HG03571 (cell line): ENCODE data around the gene FLT3.
"Not testable (repeated sequence)": the region's sequence is repeated elsewhere in the genome, so short reads cannot be mapped to it uniquely, and the experiment has no call there.

Experiments used
- ATAC-seq: cut with Tn5 transposase; IDR thresholded peaks from one replicate; pipeline ENCODE4 v1.9.1; 2021; ENCODE audit not compliant: unreplicated experiment

The FLT3 gene

DNA sequence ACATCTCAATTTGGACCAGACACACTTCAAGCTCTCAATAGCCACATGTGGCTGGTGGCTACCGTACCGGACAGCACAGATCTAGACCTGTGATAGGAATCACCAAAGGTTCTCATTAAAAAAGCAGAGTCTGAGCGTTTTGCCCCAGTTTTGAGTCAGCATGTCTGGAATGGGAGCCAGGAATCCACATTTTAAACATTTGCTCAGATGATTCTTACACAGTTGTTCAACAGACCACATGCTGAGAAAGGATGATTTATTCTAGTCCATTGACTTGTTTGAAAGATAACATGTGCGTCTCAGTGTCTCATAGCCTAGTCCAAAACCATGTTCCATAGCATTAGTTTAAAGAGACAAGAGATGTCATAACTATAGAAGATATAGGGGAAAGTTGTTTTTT lies 53.4 kb downstream of the FLT3 start:
- no peak for ATAC-seq

DNA sequence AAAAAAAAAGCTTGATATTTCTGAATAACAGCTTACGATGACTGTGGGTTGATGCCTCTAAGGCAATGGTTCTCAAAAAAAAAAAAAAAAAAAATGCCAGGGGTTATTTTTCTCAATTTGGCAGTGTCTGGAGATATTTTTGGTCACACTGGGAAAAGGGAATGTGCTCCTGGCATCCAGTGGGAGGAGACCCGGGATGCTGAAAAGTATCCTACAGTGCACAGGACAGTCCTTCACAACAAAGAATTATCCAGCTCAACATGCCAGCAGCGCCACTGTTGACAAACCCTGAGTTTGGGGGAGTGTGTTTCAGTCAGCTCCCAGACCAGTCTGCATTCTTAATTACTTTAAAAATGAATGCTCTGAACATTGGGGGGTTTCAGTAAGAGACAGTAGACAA lies 54.5 kb downstream of the FLT3 start:
- no peak for ATAC-seq

DNA sequence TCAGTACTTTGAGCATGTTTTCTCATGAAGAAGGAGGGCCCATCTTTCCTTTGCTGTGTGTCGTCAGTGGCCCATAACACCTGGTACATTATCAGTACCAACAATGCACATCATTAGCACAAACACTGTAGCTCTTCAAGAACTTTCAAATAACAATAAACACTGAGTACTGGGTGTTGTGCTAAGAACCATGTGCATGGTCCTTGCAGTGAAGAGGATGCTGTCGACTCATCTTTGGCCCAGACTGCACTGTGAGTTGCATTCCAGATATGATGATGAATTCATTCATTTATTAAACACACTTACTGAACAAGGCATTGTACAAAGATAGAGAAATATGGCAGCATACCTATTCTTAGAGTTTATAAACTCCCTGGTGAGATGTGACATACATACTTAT lies 55.8 kb downstream of the FLT3 start:
- no peak for ATAC-seq

DNA sequence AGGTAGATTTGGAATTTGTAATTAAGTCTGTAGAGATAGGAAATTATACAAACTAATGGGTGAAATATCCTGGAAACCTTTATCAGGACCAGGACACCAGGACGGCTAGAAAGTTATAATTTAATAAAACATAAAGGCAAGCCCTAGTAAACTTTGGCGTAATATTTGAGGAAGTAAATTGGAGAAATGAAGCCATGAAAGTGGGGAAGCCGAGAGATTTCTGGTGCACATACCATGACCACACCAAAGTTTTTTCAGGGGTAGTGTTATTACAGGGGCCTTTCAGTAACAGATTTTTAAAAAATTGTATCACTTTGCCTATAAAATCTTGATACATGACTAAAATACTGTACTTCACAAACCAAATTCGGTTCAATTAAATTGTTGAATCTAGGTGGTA lies 57.2 kb downstream of the FLT3 start:
- ATAC-seq, result no peak

DNA sequence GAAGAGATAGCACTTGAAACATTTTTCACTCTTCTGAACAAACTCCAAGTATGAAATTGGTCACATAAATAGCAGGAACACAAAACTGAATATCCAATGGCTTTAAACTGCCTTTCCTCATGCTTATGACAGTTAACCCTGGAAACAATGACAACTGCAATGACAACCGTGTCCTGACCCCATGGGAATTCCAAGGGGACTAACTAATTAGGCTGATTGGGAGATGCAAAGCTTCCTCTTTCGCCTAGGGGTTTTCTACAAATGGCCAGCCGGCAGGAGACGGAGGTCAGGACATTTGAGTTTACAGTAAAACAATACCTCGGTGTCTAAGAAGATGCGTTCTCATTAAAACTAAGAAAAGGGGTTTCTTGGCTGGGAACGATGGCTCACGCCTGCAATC lies 58.9 kb downstream of the FLT3 start:
- ATAC-seq, result no peak

DNA sequence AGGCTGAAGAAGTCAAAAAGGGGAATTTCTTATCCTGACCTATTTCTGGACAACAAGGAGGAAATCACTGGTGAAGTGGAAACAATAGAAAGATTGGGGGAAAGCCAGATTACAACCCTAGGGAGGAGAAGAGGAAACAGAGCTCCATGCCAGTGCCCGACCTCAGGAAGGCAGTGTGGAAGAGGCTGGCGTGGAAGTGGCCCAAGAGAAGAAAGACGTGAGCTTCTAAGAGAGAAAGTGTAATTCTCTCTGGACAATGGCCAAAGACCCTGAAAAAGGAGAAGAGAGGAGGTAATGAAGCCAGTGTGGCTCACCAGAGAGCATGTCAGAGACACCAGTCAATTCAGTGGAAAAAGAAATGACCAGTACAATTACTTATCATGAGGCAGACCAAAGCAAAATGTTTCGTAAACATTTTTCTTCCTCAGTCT lies 59.3 kb downstream of the FLT3 start:
- no peak for ATAC-seq

DNA sequence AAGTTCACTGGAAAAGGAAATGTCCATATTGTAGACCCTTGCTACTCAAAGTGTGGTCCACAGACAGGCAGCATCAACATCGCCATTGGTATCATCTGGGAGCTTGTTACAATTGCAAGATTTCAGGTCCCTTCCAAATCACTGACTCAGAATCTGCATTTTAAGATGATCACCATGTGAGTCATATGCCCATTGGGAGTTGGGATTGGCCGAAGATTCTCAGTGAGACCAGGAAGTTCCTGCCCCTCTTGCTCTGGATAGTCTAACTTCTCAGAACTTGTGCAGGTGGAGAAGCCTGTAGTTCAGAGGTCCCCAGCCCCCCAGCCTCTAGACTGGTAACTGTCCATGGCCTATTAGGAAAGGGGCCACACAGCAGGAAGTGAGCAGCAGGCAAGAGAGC lies 63.0 kb downstream of the FLT3 start:
- no peak for ATAC-seq

DNA sequence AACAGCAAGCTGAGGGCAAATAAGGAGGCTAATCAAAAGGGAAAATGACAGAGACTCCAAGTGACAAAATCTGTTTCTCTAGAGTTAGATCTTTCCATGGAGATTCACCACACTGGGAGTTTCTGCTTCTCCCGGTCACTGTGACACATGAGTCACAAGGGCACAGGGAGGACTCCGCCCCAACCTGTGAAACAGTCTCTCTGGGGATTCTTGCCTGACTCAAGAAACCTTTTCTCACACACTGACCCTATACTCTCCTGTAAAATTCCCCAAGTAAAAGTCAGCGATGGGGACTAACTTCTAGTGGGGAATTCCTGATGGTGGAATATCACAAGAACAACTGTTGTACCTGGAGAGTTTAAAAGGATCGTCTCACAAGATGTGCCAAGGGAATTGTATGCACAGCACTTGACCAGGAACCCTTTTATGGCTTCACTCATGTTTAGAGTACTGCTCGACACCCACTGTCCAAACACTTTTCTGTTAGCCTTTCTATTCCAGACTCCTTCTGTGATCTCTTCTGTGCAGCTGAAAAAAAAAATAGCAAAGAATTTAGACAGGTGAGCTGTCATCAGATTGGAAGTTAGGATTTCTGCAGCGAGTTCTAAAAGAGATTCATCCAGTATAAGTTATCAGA lies 65.1 kb downstream of the FLT3 start:
- no peak for ATAC-seq

DNA sequence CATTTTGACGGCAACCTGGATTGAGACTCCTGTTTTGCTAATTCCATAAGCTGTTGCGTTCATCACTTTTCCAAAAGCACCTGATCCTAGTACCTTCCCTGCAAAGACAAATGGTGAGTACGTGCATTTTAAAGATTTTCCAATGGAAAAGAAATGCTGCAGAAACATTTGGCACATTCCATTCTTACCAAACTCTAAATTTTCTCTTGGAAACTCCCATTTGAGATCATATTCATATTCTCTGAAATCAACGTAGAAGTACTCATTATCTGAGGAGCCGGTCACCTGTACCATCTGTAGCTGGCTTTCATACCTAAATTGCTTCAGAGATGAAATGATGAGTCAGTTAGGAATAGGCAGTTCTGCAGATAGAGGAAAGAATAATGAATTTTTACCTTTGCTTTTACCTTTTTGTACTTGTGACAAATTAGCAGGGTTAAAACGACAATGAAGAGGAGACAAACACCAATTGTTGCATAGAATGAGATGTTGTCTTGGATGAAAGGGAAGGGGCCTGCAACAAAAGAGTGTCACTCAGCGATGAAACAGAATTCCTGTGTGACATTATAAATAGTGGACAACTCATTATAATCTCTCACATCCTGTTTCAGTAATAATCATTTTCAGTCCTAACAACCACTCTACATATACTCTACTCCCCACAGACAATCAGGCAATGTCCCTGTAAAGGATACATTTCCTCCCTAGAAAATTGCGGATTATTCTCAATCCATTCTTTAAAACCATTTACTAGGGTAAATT lies 66.3 kb downstream of the FLT3 start:
- ATAC-seq, result no peak

DNA sequence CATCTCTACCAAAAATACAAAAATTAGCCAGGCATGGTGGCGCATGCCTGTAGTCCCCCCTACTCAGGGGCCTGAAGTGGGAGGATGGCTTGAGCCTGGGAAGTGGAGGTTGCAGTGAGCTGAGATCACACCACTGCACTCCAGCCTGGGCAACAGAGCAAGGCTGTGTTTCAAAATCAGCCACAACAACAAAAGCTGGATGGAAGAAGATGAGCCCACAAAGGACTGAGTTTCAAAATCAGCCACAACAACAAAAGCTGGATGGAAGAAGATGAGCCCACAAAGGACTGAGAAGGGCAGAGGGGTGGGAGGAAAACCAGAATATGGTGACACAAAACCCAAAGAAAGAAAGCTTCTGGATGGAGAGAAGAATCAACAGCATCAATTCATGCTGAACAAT lies 67.9 kb downstream of the FLT3 start:
- not testable (repeated sequence) for ATAC-seq

DNA sequence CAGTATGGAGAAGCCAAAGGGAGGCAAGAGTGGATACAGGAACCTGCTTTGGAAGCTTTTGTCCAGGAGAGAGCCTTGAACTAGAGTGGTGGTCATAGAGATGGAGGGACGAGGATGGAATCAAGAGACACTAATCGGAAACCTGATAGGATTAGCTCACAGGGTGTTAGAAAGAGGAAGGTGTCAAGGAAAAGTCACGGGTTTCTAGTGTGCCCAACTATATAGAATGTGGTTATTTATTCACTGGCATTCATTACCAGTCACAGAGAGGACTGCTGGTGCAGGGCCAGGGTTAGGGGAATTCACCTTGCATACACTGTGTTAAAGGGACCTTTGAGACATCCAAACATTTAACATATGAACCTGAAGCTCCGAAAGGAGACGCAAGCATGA lies 68.5 kb downstream of the FLT3 start:
- ATAC-seq, result no peak

DNA sequence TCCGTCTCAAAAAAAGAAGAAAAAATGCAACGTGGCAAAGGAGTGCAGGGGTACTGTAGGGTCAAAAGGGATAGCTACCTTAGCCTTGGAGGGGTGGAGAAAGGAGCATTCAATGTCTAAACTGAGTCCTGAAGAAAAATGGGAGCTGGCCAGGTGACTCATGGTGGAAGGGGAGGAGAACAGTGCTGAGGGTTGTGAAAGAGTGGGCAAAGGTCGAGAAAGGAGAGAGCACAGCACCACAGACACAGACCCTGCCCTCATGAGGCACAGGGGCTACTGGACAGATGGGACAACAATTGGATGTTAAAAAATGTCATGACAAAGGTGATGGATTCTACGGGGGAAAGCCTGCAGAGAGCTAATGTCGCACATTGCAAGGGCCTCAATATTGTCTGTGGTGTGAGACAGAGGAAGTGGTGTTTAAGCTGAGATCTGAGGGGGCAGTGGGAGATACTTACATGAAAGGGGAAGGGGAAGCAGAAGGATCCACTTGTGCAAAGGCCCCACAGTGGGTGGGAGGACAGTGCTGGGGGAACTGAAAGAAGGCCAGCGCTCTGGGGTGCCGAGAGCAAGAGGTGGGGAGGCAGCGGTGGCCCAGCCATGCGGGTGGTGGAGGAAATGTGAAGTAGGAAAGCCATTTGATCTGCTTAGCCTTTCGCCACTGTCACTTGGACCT lies 69.0 kb downstream of the FLT3 start:
- peak; percentile 46 for ATAC-seq

DNA sequence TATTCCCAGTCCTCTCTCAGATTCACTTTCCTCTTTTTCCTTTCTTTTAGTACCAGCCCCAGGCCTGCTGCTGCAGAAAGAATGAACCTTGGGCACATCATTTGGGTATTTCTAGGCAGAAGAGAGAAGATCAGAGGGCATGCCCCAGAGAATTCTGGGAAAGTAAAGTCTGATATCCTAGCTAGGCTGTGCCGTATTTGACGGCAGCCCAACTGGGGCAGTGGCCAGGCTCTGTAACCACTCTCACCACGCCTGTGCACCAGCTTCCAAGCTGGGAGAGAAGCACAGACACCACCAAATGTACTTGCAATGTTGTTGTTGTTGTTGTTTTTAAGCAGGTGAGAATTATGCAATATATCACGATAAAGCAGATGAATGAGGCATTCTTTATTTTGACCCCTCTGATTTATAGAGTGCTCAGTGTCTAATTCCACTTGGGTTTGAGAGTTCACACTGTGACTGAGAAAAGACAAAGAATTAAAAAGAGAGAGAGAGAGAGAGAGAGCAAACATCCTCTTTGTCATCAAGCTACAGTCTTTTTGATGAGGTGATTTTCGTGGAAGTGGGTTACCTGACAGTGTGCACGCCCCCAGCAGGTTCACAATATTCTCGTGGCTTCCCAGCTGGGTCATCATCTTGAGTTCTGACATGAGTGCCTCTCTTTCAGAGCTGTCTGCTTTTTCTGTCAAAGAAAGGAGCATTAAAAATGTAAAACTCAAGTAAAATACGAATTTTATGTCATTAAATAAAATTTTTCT lies 72.6 kb downstream of the FLT3 start:
- ATAC-seq, result no peak

DNA sequence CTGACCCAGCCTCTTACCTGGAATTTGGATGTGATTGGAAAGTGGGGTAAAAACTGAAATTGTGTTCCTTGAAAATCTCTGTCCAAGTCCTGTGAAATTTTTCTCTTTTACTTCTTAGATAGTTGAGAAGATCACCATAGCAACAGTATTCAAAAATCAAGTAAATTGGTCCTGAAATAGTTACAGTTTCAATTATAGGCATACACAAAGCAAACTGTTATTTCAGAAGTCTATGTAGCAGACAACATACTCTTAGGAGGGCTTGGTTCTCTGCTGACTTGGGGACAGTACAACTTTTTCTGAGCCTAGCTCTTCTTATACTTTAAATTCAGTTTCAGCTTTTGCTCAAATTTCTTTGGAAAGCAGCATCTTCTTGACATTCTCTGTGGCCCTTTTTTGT lies 73.3 kb downstream of the FLT3 start:
- ATAC-seq, result no peak

DNA sequence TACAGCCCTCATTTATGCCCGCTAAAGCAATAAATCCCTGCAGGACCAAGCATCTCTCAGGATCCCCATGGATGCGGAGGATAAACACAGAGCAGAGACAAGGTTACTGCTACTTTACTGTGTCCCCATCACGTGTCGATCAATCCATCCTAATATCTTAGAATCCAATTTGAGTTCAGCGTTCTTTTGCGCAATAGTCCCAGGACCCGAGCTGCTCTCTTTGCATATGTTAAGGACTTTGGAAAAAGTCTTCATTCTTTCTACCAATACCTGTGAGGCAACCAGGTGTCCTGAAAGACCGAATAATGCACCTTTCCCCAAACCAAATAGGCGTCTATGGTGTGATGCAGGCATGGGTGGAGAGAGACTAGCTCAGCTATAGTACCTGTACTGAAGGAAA lies 73.9 kb downstream of the FLT3 start:
- no peak for ATAC-seq

DNA sequence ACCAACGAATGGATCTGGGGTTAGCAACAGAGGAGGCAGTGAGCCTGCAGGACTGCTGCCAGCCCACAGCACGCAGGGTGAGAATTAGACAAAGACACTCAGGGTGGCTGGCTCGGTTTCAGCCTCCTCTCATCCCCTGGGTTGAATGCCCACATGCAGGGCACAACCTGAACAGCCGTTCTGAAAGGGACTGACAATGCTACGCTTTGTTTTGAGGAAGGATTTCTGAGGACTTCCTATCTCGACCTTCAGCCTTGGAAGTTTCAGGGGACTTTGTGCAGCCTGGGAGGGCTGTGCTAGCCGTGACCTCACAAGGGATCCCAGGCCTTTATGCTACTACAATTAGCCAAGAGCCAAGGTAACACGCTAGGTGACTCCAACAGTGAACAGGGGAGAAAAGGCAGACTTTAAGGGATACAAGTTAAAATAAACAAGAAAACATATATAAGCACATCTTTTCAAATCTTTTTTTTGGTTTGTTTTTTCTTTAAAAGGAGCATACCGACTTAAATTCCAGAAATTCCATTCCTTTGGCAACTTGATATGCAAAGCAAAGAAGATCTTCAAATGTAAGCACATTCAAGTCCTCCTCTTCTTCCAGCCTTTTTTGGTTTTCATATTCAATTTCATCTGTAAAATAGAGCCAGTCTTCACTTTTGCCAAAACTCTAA lies 77.4 kb downstream of the FLT3 start:
- no peak for ATAC-seq

DNA sequence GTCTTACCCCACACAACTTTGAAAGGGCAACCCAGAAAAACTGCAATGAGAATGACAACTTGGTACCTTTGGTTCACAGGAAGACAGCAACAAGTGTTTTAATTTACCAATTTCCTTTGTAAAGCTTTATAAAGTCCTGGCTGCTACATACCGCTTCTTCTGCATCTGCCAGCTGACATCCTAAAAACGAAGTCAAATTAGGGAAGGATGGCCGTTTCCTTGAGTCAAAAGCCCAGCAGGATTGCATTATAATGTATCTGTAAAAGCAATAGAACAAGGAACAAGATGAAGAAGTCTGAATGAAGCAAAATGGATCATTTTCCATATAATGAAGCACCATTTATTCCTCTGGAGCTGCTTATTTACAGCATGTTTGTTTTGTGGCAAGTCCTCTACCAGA lies 86.1 kb downstream of the FLT3 start:
- no peak for ATAC-seq

DNA sequence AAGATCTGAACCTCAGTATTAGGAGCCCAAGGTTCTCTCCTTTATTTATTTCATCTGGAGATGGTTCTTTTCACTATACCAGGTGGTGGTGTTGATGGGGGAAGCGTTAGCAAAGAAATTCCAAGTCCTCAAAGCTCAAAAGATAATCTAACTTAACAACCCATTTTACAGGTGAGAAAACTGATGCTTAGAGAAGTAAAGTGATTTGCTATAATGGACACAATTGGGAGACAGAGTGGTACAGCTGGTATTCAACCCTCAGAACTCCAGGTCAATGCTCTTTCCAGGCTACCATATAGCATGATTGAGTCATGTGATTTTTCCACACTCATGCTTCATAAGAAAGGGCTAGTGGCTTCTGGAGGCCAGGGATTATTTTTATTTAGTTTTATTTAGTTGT lies 86.9 kb downstream of the FLT3 start:
- no peak for ATAC-seq

DNA sequence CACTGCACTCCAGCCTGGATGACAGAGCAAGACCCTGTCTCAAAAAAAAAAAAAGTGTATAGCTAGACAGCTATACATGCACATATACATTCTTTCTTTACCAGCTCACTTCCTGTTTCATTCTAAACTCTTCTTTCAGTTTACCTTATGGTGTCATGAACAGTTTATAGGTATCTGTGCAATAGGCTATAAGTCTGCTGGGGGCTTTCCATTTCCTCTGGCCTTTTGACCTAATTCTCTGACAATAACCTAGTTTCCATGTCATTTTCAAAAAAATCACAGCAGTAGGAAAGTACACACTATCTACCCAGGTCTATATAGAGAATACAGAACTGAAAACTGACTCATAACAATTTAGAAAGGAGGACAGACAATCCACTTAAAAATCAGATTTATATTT lies 87.5 kb downstream of the FLT3 start:
- ATAC-seq, result peak; percentile 82

DNA sequence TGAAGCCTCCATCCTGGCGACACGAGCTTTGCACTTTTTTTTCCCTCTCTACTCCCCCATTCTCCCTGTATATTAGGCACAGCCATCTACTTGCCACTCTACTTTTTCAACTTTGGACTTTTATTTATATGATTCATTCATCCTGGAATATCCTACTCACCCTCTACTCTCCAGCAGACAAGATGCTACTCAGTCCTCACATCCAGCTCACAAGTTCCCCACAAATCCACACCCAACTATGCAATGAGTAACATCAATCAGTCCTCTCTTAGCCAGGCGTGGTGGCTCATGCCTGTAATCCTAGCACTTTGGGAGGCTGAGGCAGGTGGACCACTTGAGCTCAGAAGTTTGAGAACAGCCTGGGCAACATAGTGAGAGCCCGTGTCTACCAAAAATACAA lies 88.0 kb downstream of the FLT3 start:
- ATAC-seq, result no peak

DNA sequence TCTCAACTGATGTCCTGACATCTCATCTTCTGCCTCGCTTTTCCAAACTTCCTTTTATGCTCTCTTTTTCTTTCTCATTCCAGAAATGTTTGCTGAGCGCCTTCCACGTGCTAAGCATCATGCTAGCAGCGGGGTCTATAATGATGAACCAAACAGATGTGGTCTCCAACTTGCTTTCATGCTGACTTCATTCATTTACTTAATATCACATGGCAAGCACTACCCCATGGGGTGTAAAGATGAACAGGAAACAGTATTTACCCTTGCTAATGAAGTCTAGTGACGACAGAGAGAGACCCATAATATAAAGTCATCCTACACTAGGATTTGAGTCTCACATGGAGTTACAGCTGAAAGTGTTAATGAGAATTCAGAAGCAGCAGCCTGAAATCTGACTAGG lies 90.3 kb downstream of the FLT3 start:
- no peak for ATAC-seq
